Karpas-422 (cell line): Measurements from ENCODE around the gene RUNX1. TPM values are rescaled to one million over a fixed set of nuclear protein-coding genes. Genes with fewer than 3 reads are reported as not detected.
A peak's percentile ranks its signal among the peaks of the same experiment; 100 is the strongest.

ENCODE experiments used
- DNase-seq: peaks from one replicate; pipeline ENCODE4 v3.0.0-alpha.2; 2015
- H2AFZ ChIP-seq: fragments of 200-600 bp; sonication (generic); 2 replicates; pipeline ENCODE4 v1.6.1; 2014; ENCODE audit warnings: antibody characterized with exemption, low read length, mixed read lengths
- H3K27ac ChIP-seq: fragments of 200-600 bp; sonication (generic); 2 replicates; pipeline ENCODE4 v1.5.1; 2014; ENCODE audit warnings: mild to moderate bottlenecking, low read length, moderate library complexity
- H3K27me3 ChIP-seq: fragments of 200-600 bp; sonication (generic); 2 replicates; pipeline ENCODE4 v1.6.1; 2014; ENCODE audit warnings: low read length, mixed read lengths
- H3K36me3 ChIP-seq: fragments of 200-600 bp; sonication (generic); 2 replicates; pipeline ENCODE4 v1.6.1; 2014; ENCODE audit warnings: low read length, mixed read lengths; ENCODE audit not compliant: insufficient read depth
- H3K4me1 ChIP-seq: fragments of 200-600 bp; sonication (generic); 2 replicates; pipeline ENCODE4 v1.6.1; 2014; ENCODE audit warnings: mild to moderate bottlenecking, low read length, mixed read lengths
- H3K4me2 ChIP-seq: fragments of 200-600 bp; sonication (generic); 2 replicates; pipeline ENCODE4 v1.6.1; 2014; ENCODE audit warnings: low read length, low read depth, mild to moderate bottlenecking; ENCODE audit not compliant: poor library complexity, severe bottlenecking
- H3K4me3 ChIP-seq: fragments of 200-600 bp; sonication (generic); 2 replicates; pipeline ENCODE4 v1.5.1; 2014; ENCODE audit warnings: mild to moderate bottlenecking, antibody characterized with exemption, low read length, mixed read lengths
- H3K79me2 ChIP-seq: fragments of 200-600 bp; sonication (generic); 2 replicates; pipeline ENCODE4 v1.6.1; 2014; ENCODE audit warnings: mild to moderate bottlenecking, low read length, mixed read lengths
- H3K9ac ChIP-seq: fragments of 200-600 bp; sonication (generic); 2 replicates; pipeline ENCODE4 v1.6.0; 2014; ENCODE audit warnings: low read length
- H3K9me2 ChIP-seq: fragments of 200-600 bp; sonication (generic), shearing (Covaris generic); replicated peaks from 2 replicates; pipeline ENCODE4 v1.6.0; 2014; ENCODE audit warnings: mild to moderate bottlenecking, low read length, moderate library complexity; ENCODE audit not compliant: insufficient read depth
- H3K9me3 ChIP-seq: fragments of 300-700, 200-600 bp; sonication (generic); 2 replicates; pipeline ENCODE4 v1.6.1; 2014; ENCODE audit warnings: low read length, mixed read lengths
- H4K20me1 ChIP-seq: fragments of 200-600 bp; sonication (generic); 2 replicates; pipeline ENCODE4 v1.6.1; 2014; ENCODE audit warnings: mild to moderate bottlenecking, antibody characterized with exemption, low read length, low read depth; ENCODE audit not compliant: insufficient read depth
- total RNA-seq: library from RNA; depleted of rRNA; stranded (reverse); fragments of >200 nt; shearing (Covaris generic); gene quantifications from 2 replicates; pipeline ENCODE4 v1.2.3, GENCODE V29; 2014; ENCODE audit warnings: low replicate concordance

Gene RUNX1
- total RNA-seq, 1 experiment from 2014 or later: 20.5 TPM

- Histone ChIP-seq H3K9me2 (no peaks in the 10 kb centered on the region), H3K4me1 (no peaks in the 10 kb centered on the region), H3K79me2 (peaks cover 17% of the 10 kb centered on the region; the same call in 1 of the 2 replicates), H3K4me2 (no peak overlapping the region), H3K36me3 (no peaks in the 10 kb centered on the region), H2AFZ (no peak overlapping the region), H3K4me3 (no peak overlapping the region), H3K27ac (no peak overlapping the region), H3K27me3 (no peaks in the 10 kb centered on the region), H3K9ac (no peak overlapping the region), H3K9me3 (no peaks in the 10 kb centered on the region), H4K20me1 (peaks cover 39% of the 10 kb centered on the region)
- no peak for DNase-seq
Measured at GRCh38 chr21:34946916-34947534, 102.1 kb downstream of the RUNX1 start.

- no peak overlapping the region for H2AFZ ChIP-seq
- H3K4me1 ChIP-seq: no peaks in the 10 kb centered on the region
- no peak overlapping the region for H3K9ac ChIP-seq
- no peaks in the 10 kb centered on the region for H3K9me3 ChIP-seq
- H3K27ac ChIP-seq: no peak overlapping the region
- peaks cover 18% of the 10 kb centered on the region; the same call in 1 of the 2 replicates for H3K79me2 ChIP-seq
- no peaks in the 10 kb centered on the region for H3K9me2 ChIP-seq
- no peaks in the 10 kb centered on the region for H3K27me3 ChIP-seq
- H3K4me2 ChIP-seq: no peak overlapping the region
- no peak overlapping the region for H3K4me3 ChIP-seq
- DNase-seq: no peak
- H4K20me1 ChIP-seq: peaks cover 41% of the 10 kb centered on the region
- no peaks in the 10 kb centered on the region for H3K36me3 ChIP-seq
Measured at GRCh38 chr21:34946385-34946840, 102.7 kb downstream of the RUNX1 start.

DNA sequence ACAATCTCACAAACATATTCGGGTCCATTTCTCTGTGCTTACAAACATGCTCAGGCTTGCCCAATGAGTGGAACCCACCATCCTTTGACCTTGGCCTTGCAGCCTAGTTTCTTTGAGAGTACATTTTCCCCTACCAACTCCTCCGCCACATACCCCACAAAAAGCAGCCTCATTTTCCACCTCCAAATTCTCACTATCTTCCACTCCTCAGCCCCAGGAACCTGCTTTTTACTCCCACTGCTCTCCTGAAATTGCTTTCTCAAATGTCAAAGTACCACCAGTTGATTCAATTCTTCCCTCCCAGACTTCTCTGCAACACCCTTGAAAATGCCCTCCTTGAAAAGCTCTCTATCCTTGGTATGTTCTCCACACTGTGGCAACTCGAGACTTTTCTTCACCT is 103.8 kb downstream of the RUNX1 start:
- peaks cover 18% of the 10 kb centered on the region; the same call in 1 of the 2 replicates for H3K79me2 ChIP-seq
- no peaks in the 10 kb centered on the region for H3K36me3 ChIP-seq
- H3K4me3 ChIP-seq: no peak overlapping the region
- H3K9me2 ChIP-seq: no peaks in the 10 kb centered on the region
- H3K27me3 ChIP-seq: no peaks in the 10 kb centered on the region
- H3K4me2 ChIP-seq: no peak overlapping the region
- H3K9me3 ChIP-seq: no peaks in the 10 kb centered on the region
- no peak overlapping the region for H2AFZ ChIP-seq
- H4K20me1 ChIP-seq: peaks cover 47% of the 10 kb centered on the region
- no peaks in the 10 kb centered on the region for H3K4me1 ChIP-seq
- no peak overlapping the region for H3K27ac ChIP-seq
- H3K9ac ChIP-seq: no peak overlapping the region
- no peak for DNase-seq

DNA sequence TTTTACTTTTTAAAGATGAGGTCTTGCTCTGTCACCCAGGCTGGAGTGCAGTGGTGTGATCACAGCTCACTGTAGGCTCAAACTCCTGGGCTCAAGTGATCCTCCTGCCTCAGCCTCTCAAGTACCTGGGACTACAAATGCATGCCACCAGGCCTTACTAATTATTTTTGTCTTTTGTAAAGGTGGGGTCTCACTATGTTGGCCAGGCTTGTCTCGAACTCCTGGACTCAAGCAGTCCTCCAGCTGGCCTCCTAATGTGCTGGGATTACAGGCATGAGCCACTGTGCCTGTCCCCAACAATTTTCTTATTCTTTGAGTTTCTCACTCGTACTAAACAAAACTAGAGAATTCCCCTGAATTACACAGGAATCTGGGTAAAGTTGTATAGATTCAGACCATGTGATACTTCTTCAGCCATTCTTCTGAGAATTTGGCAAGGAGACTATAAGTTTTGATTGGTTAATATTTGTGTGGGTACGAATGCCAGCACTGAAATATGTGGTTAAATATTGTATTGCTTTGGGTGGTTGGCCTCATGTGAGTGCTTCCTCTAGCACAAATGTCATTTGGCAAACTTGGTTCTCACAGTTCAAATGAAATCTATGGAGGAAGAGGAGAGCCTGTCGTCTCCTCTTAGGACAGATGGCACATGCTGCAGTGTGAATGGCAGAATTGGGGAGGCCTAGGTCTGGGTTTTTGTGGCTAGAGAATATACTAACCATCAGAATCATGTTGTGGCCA is 104.9 kb downstream of the RUNX1 start:
- H4K20me1 ChIP-seq: peaks cover 49% of the 10 kb centered on the region
- H3K36me3 ChIP-seq: no peaks in the 10 kb centered on the region
- H3K4me3 ChIP-seq: no peak overlapping the region
- no peaks in the 10 kb centered on the region for H3K27me3 ChIP-seq
- no peak overlapping the region for H3K27ac ChIP-seq
- no peak overlapping the region for H2AFZ ChIP-seq
- H3K9me2 ChIP-seq: no peaks in the 10 kb centered on the region
- no peaks in the 10 kb centered on the region for H3K9me3 ChIP-seq
- no peaks in the 10 kb centered on the region for H3K4me1 ChIP-seq
- H3K79me2 ChIP-seq: peaks cover 12% of the 10 kb centered on the region; the same call in 1 of the 2 replicates
- peak; percentile 34 for DNase-seq
- no peak overlapping the region for H3K9ac ChIP-seq
- no peak overlapping the region for H3K4me2 ChIP-seq

DNA sequence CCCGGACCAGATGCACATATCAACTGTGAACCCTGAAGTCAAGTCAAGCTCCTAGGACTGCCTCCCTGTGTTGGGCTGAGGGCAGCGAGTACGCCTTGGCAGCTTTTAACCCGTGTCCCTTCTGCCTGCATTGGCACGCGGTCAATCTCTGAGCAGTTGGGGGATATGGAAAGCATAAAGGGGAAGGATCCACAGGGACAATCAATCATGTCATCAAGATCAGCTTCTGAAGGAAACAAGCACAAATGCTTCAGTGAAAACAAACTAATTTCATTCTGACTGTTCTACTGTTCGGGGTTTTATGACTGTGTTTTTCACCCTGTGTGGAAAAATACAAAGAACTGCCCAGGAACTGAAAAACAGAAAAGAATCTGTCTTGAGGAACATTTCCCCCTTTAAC is 106.2 kb downstream of the RUNX1 start:
- DNase-seq: no peak
- Histone ChIP-seq H3K9me3 (no peaks in the 10 kb centered on the region), H2AFZ (no peak overlapping the region), H3K9ac (no peak overlapping the region), H3K36me3 (no peaks in the 10 kb centered on the region), H3K9me2 (no peaks in the 10 kb centered on the region), H4K20me1 (peaks cover 56% of the 10 kb centered on the region), H3K27ac (no peak overlapping the region), H3K4me1 (no peaks in the 10 kb centered on the region), H3K4me3 (no peak overlapping the region), H3K27me3 (no peaks in the 10 kb centered on the region), H3K4me2 (no peak overlapping the region), H3K79me2 (peaks cover 12% of the 10 kb centered on the region; the same call in 1 of the 2 replicates)

DNA sequence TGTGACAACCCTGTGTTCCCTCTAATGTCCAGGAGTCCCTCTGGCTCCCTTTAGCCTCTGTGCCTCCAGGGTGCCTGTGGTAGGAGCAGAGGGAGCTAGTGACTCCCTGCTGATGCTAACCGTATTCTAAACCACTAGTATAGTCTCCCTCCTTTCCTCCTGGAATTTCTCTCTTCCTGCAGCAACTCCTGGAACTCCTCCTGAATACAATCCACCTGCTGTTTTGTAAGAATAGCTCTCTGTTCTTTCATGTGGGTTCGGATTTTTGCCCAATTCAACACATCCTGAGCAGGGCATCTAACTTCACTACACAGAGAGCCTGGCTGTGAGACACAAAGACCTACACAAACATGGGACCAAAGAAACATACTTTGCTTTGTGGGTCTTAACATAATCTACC is 107.9 kb downstream of the RUNX1 start:
- Histone ChIP-seq H3K36me3 (no peaks in the 10 kb centered on the region), H4K20me1 (peaks cover 53% of the 10 kb centered on the region), H3K4me3 (no peak overlapping the region), H2AFZ (no peak overlapping the region), H3K9me3 (no peaks in the 10 kb centered on the region), H3K4me1 (no peaks in the 10 kb centered on the region), H3K9me2 (no peaks in the 10 kb centered on the region), H3K4me2 (no peak overlapping the region), H3K27ac (no peak overlapping the region), H3K9ac (no peak overlapping the region), H3K79me2 (peaks cover 14% of the 10 kb centered on the region; the same call in 1 of the 2 replicates), H3K27me3 (no peaks in the 10 kb centered on the region)
- DNase-seq: peak; percentile 28

DNA sequence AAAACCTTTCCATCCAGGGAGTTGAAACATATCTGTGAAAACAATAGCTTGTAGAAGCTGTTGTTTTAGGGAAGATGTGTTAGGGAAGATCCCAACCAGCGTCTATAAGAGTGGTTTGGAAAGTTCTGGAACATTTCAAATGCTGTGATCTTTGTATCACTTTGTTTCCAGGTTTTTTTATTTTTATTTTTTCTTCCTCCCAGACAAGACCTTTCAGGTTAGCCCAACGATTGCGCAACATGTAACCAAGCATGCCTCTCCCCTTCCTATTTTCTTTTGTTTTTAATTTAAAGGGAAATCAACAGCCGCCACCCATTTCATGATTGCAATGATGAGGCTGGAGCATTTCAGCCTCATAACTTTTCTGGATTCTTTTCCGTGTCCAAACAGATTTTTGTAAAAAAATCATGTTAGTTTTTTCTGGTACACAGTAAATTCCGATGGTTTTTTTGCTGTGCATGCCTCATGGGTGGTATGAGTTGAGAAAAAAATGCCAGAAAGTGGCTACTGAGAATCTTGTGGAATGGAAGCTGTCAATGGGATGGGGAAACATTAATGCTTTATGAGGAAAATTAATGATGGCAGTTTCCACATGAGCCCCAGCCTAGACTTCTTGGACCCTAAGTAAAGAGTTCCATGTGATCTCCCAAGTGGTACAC is 109.3 kb downstream of the RUNX1 start:
- Histone ChIP-seq H3K9me3 (no peaks in the 10 kb centered on the region), H3K27me3 (no peaks in the 10 kb centered on the region), H3K9ac (no peak overlapping the region), H4K20me1 (peaks cover 51% of the 10 kb centered on the region), H3K4me1 (no peaks in the 10 kb centered on the region), H3K4me3 (no peak overlapping the region), H3K9me2 (no peaks in the 10 kb centered on the region), H3K79me2 (0 out of 2 replicates have a peak, but pooled peaks cover 11% of the 10 kb centered on the region), H3K27ac (no peak overlapping the region), H2AFZ (no peak overlapping the region), H3K4me2 (no peak overlapping the region), H3K36me3 (no peaks in the 10 kb centered on the region)
- no peak for DNase-seq

DNA sequence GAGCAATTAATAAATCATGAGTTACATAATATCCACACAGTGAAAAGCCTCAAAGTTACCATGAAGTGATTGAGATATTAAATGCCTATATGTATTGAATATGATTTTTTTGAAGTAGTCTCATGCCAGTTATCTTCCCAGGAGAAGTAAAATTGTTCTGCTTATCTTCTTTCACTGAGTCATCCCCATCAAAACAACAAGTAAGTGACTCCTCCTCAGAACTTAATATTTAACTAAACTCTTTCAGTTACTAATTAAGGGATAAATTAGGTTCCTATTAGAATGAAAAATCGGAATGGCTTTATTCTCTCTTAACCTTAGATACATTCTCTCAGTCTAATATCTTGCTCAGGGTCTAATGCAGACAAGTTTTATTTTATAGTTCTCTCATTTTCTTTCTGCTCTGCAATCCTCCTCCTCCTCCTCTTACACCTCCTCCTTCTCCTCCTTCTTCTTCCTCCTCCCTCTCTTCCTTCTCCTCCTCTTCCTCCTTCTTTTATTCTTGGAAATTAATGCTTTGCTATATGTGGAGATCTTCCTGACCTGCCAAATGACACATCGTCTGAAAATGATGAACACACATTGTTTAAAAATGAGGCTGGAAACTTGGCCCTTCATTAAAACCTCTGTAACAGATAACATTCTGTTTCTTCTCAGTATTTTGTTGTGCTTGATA is 110.9 kb downstream of the RUNX1 start:
- no peak overlapping the region for H3K27ac ChIP-seq
- H2AFZ ChIP-seq: no peak overlapping the region
- no peak overlapping the region for H3K9ac ChIP-seq
- 0 out of 2 replicates have a peak, but pooled peaks cover 7% of the 10 kb centered on the region for H3K79me2 ChIP-seq
- no peak for DNase-seq
- H3K4me2 ChIP-seq: no peak overlapping the region
- no peak overlapping the region for H3K4me3 ChIP-seq
- H3K4me1 ChIP-seq: no peaks in the 10 kb centered on the region
- no peaks in the 10 kb centered on the region for H3K36me3 ChIP-seq
- H3K9me3 ChIP-seq: no peaks in the 10 kb centered on the region
- no peaks in the 10 kb centered on the region for H3K9me2 ChIP-seq
- H3K27me3 ChIP-seq: no peaks in the 10 kb centered on the region
- peaks cover 46% of the 10 kb centered on the region for H4K20me1 ChIP-seq
